GM18499 (cell line): Measurements from ENCODE around the gene STRA6.

Source experiments
- ATAC-seq: cut with Tn5 transposase; IDR thresholded peaks from one replicate; pipeline ENCODE4 v1.9.1; 2021; ENCODE audit warnings: moderate number of reproducible peaks; ENCODE audit not compliant: insufficient read depth, unreplicated experiment

Gene STRA6

GRCh38 chr15:74202452-74203401 is at the start of gene STRA6:
Gene STRA6, minus strand, starts transcription at chr15:74202787. Its CDS starts 520 bp downstream, at chr15:74202267.
- no peak for ATAC-seq

- no peak for ATAC-seq
Observed at GRCh38 chr15:74252291-74252690, 49.7 kb upstream of the STRA6 start.

- ATAC-seq, result no peak
Observed at GRCh38 chr15:74251131-74251811, 48.7 kb upstream of the STRA6 start.

- no peak for ATAC-seq
Observed at GRCh38 chr15:74250266-74250665, 47.7 kb upstream of the STRA6 start.

- ATAC-seq, result no peak
Observed at GRCh38 chr15:74245342-74245931, 42.9 kb upstream of the STRA6 start.

- no peak for ATAC-seq
Observed at GRCh38 chr15:74244822-74245341, 42.3 kb upstream of the STRA6 start.

- no peak for ATAC-seq
Observed at GRCh38 chr15:74243431-74243830, 40.8 kb upstream of the STRA6 start.

GRCh38 chr15:74242441-74243185 is 40.0 kb upstream of the STRA6 start:
- no peak for ATAC-seq

GRCh38 chr15:74240897-74241614 is 38.5 kb upstream of the STRA6 start:
- no peak for ATAC-seq

GRCh38 chr15:74240002-74240568 is 37.5 kb upstream of the STRA6 start:
- ATAC-seq, result no peak

- no peak for ATAC-seq
Observed at GRCh38 chr15:74239051-74239705, 36.6 kb upstream of the STRA6 start.

- ATAC-seq, result no peak
Observed at GRCh38 chr15:74235962-74236361, 33.4 kb upstream of the STRA6 start, which contains the start of gene CCDC33. Gene CCDC33, plus strand, starts transcription at chr15:74236326. Its CDS starts 394 bp downstream, at chr15:74236720.

GRCh38 chr15:74234598-74234875 is 31.9 kb upstream of the STRA6 start:
- no peak for ATAC-seq

- ATAC-seq, result no peak
Observed at GRCh38 chr15:74233851-74234597, 31.4 kb upstream of the STRA6 start.

GRCh38 chr15:74233373-74233772 is 30.8 kb upstream of the STRA6 start:
- no peak for ATAC-seq

- ATAC-seq, result no peak
Observed at GRCh38 chr15:74231475-74231874, 28.9 kb upstream of the STRA6 start.

- no peak for ATAC-seq
Observed at GRCh38 chr15:74229686-74230085, 27.1 kb upstream of the STRA6 start.

- no peak for ATAC-seq
Observed at GRCh38 chr15:74228723-74229081, 26.1 kb upstream of the STRA6 start.
